Measurements from ENCODE around the gene HAND1. TPM values are rescaled to one million over a fixed set of nuclear protein-coding genes. Genes with fewer than 3 reads are reported as not detected.

HAND1 gene
- total and polyA plus RNA-seq, 4 donors: not detected

DNA sequence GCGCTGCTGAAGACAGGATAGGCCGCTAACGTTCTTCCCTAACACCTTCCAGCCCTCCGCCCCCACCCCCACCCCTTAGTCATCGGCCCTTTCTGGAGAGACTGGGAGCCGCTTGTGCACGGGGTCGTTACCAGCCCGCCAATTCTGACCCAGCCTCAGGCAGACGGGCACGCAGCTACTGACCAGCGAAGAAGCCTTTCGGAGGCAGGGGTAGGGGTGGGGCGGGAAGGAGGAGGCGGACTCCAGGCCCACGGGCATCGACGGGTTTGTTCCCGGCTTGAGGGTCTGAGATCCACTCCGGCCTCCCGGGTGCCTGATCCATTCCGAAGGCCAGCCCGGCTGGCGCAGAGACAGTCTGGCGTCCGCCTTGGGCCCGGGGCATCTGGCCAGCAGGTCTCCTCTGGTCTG is 729 bp upstream of the HAND1 start:
- H3K4me1 ChIP-seq (ENCODE audit: control insufficient read depth in 1 of 2, insufficient read depth in 2 of 2, low read length in 2 of 2): no peaks in the 10 kb centered on the region
- intact Hi-C loops (cut with DNase I): no loop called here
- no peaks in the 10 kb centered on the region for H3K36me3 ChIP-seq (ENCODE audit: control insufficient read depth in 1 of 2, insufficient read depth in 2 of 2, low read length in 1 of 2)
- no peak overlapping the region for H3K4me3 ChIP-seq (ENCODE audit: low read length in 2 of 2)
- H3K27me3 ChIP-seq (ENCODE audit: control insufficient read depth in 1 of 2, insufficient read depth in 2 of 2, low read length in 1 of 2): peaks cover 0 to 2% of the 10 kb centered on the region in 2 donors
- 4% methylated on average over 23 to 27 of the region's 27 CpGs for WGBS, 2 donors
- no peak overlapping the region for H3K27ac ChIP-seq (ENCODE audit: low read depth in 1 of 2, low read length in 2 of 2)
- DNase-seq (no peak), ATAC-seq (ENCODE audit: low FRiP score) (no peak)
- H3K9me3 ChIP-seq (ENCODE audit: control insufficient read depth, low read length): no peaks in the 10 kb centered on the region

DNA sequence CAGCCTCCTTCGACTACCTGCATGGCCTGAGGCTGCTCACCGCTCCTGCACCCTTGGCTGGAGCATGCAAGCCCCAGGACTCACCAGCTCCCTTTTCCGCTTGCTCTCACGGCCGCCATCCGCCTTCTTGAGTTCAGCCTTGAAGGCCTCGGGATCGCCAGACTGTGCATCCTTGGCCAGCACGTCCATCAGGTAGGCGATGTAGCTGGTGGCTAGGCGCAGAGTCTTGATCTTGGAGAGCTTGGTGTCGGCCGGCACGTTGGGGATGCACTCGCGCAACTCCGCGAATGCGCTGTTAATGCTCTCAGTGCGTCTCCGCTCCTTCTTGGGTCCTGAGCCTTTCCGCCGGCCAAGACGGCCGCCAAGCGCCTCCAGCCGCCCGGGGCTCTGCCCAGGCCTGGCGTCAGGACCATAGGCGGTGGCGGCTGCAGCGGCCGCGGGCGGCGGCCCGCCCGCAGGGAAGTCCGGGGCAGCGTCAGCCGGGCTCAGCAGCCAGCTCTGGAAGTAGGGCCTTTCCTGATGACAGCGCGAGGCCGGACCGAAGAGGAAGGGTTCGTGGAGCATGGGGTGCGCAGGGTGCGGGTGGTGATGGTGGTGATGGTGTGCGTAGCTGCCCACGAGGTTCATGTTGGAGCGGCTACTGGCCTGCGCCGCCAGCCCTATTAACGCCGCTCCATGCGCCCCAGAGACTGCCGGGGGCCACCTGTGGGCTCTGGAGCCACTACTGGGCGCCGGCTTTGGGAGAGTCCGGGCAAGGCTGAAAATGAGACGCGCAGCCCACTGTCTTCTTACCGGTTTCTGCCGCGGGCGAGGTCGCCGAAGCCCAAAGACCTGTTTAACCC is 424 bp downstream of the HAND1 start:
- no peaks in the 10 kb centered on the region for H3K36me3 ChIP-seq (ENCODE audit: control insufficient read depth in 1 of 2, insufficient read depth in 2 of 2, low read length in 1 of 2)
- no peaks in the 10 kb centered on the region for H3K4me1 ChIP-seq (ENCODE audit: control insufficient read depth in 1 of 2, insufficient read depth in 2 of 2, low read length in 2 of 2)
- no peaks in the 10 kb centered on the region for H3K9me3 ChIP-seq (ENCODE audit: control insufficient read depth, low read length)
- ATAC-seq (ENCODE audit: low FRiP score) (peak; percentile 63), DNase-seq (peak in 1 of 2 donors; percentile 55)
- H3K4me3 ChIP-seq (ENCODE audit: low read length in 2 of 2): peak overlapping the region in 1 of 2 donors; percentile 11
- intact Hi-C loops (cut with DNase I): no loop called here
- 1 to 2% methylated on average over 57 to 68 of the region's 68 CpGs for WGBS, 2 donors
- H3K27me3 ChIP-seq (ENCODE audit: control insufficient read depth in 1 of 2, insufficient read depth in 2 of 2, low read length in 1 of 2): peaks cover 0 to 2% of the 10 kb centered on the region in 2 donors
- H3K27ac ChIP-seq (ENCODE audit: low read depth in 1 of 2, low read length in 2 of 2): no peak overlapping the region

DNA sequence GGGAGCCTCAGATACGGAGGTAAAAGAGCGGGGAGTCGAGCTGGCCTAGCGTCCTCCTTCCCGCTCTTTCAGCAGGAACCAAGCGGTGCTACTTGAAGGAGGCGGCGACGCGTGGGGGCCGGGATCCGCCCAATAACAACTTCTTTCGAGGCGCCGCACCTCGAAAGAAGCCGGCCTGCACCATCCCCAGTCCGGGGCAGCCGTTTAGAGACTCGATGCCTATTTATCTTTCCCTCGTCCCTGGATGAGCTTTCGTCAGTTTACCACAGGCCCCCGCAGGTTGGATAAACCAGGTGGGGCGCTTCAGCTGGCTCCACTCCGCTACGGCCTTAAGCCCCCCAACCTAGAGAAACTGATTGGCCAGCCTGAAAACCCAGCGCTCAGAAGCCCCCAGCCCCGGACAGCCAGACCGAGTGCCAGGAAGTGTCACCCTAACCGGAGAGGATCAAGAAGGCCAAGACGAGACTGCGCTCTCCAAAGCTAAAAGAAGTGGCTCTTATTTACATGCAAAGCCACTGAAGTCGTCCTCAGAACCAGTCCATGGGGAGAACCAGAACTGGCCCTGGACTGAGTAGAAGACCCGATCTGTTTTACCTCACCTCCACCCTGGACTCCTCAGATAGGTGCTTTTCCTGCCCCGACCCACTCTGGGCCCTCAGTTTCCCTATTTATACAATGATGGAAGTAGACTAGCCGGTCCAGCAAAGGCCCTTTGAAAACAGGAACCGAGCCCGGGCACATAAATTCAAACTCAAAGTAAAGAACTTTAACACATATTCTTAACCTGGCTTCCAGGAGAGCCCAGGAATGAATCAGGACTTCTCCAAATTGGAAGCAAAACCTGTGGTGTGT is 1.4 kb downstream of the HAND1 start:
- H3K27ac ChIP-seq (ENCODE audit: low read depth in 1 of 2, low read length in 2 of 2): no peak overlapping the region
- ATAC-seq (ENCODE audit: low FRiP score) (no peak), DNase-seq (no peak)
- no peaks in the 10 kb centered on the region for H3K36me3 ChIP-seq (ENCODE audit: control insufficient read depth in 1 of 2, insufficient read depth in 2 of 2, low read length in 1 of 2)
- 10 to 13% methylated on average over 35 to 38 of the region's 38 CpGs for WGBS, 2 donors
- intact Hi-C loops (cut with DNase I): no loop called here
- H3K27me3 ChIP-seq (ENCODE audit: control insufficient read depth in 1 of 2, insufficient read depth in 2 of 2, low read length in 1 of 2): peaks cover 0 to 2% of the 10 kb centered on the region in 2 donors
- no peak overlapping the region for H3K4me3 ChIP-seq (ENCODE audit: low read length in 2 of 2)
- H3K4me1 ChIP-seq (ENCODE audit: control insufficient read depth in 1 of 2, insufficient read depth in 2 of 2, low read length in 2 of 2): no peaks in the 10 kb centered on the region
- no peaks in the 10 kb centered on the region for H3K9me3 ChIP-seq (ENCODE audit: control insufficient read depth, low read length)

DNA sequence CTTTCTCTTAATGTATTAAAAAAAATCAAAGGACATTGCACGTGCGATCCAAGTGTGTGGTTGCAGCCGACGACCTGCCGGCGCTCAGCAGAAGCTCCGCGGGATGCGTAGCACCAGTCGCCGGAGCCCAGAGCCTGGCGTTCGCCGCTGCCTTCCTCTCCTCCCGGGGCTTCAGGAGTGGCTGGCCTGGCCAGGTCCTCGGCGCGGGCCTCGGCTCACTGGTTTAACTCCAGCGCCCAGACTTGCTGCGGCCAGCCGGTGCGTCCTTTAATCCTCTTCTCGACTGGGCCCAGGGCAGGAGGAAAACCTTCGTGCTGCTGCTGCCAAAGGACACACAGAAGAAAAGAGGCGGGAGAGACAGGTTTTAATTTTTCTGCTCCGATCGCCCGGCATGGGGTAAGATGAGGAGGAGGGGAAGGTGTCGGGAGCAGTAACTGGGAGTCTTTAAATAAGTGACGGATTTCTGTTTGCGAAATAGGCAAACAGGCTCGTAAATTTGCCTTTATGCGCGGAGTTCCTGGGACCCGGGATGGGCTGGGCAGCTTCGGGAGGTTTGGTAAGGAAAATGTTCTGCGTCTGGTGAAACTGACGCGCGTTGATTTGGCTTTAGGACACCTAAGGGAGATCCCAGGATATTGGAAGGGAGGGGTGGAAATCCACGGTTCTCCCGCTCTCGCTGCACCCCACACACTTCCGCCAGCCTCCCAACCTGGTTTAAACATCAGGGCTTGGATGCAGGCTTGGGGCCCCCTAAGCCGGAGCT is 2.3 kb downstream of the HAND1 start:
- Histone ChIP-seq H3K9me3 (ENCODE audit: control insufficient read depth, low read length) (no peaks in the 10 kb centered on the region), H3K27ac (ENCODE audit: low read depth in 1 of 2, low read length in 2 of 2) (no peak overlapping the region), H3K27me3 (ENCODE audit: control insufficient read depth in 1 of 2, insufficient read depth in 2 of 2, low read length in 1 of 2) (peaks cover 0 to 2% of the 10 kb centered on the region in 2 donors), H3K36me3 (ENCODE audit: control insufficient read depth in 1 of 2, insufficient read depth in 2 of 2, low read length in 1 of 2) (no peaks in the 10 kb centered on the region), H3K4me1 (ENCODE audit: control insufficient read depth in 1 of 2, insufficient read depth in 2 of 2, low read length in 2 of 2) (no peaks in the 10 kb centered on the region), H3K4me3 (ENCODE audit: low read length in 2 of 2) (no peak overlapping the region)
- intact Hi-C loops (cut with DNase I): no loop called here
- ATAC-seq (ENCODE audit: low FRiP score) (no peak), DNase-seq (no peak)
- WGBS, 2 donors: 16 to 17% methylated on average over 46 of the region's 46 CpGs

DNA sequence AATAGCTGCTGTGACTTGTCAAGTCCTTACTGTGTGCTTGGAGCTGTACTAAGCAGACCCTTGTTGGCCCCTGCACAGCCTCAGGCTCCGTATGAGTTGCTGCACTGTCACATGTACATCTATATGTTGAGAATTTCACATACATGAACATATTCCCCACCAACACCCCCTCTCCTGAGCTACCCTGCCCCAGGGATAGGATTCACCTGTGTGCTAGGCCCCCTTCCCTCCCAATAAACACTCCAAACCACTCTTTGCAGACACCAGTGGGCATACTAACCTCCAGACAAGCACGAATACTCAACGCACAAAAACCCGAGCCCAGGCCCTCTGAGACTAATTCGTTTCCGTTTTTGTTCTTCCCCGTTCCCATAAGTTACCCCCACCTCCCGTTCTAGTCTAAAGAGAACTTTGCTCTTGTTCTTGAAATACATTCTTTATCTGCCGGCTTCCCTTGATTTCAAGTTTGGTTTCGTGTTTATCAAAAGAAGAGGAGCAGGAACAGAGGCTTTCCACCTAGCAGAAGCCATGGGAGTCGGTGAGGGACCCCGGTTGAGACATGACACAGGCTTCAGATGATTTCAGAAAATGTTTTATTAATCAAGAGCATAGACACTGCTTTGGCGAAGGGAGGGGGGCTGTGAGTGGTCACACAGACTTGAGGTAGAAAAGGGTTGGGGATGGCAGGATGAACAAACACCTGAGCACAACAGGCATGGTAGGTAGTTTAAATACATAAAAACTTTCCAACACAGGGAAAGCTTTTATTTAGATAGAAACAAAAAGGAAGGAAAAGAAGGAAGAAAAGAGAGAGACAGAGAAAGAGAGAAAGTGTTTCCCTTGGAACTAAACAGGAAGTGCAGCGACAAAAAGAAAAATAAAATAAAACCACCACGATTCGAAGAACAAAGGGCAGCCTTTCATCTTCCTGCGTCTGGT is 3.4 kb downstream of the HAND1 start:
- Histone ChIP-seq H3K4me1 (ENCODE audit: control insufficient read depth in 1 of 2, insufficient read depth in 2 of 2, low read length in 2 of 2) (no peaks in the 10 kb centered on the region), H3K9me3 (ENCODE audit: control insufficient read depth, low read length) (no peaks in the 10 kb centered on the region), H3K27me3 (ENCODE audit: control insufficient read depth in 1 of 2, insufficient read depth in 2 of 2, low read length in 1 of 2) (no peaks in the 10 kb centered on the region), H3K27ac (ENCODE audit: low read depth in 1 of 2, low read length in 2 of 2) (no peak overlapping the region), H3K4me3 (ENCODE audit: low read length in 2 of 2) (no peak overlapping the region), H3K36me3 (ENCODE audit: control insufficient read depth in 1 of 2, insufficient read depth in 2 of 2, low read length in 1 of 2) (no peaks in the 10 kb centered on the region)
- DNase-seq: no peak
- intact Hi-C loops (cut with DNase I): no loop called here
- 19 to 39% methylated on average over 17 of the region's 17 CpGs for WGBS, 2 donors
- ATAC-seq (ENCODE audit: low FRiP score): no peak

DNA sequence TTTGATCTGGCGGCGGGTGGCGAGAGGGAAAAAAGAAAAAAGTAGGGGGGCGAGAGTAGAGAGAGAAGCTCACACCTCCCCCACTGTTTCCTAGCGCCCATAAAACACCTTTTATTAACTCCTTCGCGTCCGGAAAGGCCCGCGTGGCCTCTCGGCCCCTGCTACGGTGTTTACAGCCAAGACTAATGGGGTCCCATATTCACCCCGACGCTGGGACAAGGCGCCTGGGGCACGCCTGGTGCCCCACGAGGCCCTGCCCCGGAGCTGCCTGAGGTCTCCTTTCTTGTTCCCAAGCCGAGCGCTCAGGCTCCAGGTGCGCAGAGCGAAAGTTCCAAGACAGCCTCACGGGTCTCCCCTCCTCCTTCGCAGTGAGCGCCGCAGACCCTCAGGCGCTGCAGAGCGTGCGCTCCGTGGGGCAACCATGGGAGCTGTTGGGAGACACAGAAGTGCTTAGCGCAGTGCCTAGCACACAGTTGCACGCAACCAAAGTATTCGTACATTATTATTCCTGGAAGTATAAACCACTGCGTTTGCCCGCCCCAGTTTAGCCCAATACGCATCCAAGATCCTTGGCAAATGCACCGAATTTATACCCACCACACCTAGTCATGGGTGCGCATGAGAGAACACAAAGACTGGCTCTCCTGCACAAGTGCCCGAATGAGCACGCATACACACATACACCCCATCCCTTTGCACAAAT is 4.3 kb downstream of the HAND1 start:
- Histone ChIP-seq H3K9me3 (ENCODE audit: control insufficient read depth, low read length) (no peaks in the 10 kb centered on the region), H3K27me3 (ENCODE audit: control insufficient read depth in 1 of 2, insufficient read depth in 2 of 2, low read length in 1 of 2) (no peaks in the 10 kb centered on the region), H3K27ac (ENCODE audit: low read depth in 1 of 2, low read length in 2 of 2) (no peak overlapping the region), H3K36me3 (ENCODE audit: control insufficient read depth in 1 of 2, insufficient read depth in 2 of 2, low read length in 1 of 2) (no peaks in the 10 kb centered on the region), H3K4me3 (ENCODE audit: low read length in 2 of 2) (no peak overlapping the region), H3K4me1 (ENCODE audit: control insufficient read depth in 1 of 2, insufficient read depth in 2 of 2, low read length in 2 of 2) (no peaks in the 10 kb centered on the region)
- 13 to 21% methylated on average over 38 to 40 of the region's 40 CpGs for WGBS, 2 donors
- no peak for DNase-seq
- intact Hi-C loops (cut with DNase I): no loop called here
- no peak for ATAC-seq (ENCODE audit: low FRiP score)

DNA sequence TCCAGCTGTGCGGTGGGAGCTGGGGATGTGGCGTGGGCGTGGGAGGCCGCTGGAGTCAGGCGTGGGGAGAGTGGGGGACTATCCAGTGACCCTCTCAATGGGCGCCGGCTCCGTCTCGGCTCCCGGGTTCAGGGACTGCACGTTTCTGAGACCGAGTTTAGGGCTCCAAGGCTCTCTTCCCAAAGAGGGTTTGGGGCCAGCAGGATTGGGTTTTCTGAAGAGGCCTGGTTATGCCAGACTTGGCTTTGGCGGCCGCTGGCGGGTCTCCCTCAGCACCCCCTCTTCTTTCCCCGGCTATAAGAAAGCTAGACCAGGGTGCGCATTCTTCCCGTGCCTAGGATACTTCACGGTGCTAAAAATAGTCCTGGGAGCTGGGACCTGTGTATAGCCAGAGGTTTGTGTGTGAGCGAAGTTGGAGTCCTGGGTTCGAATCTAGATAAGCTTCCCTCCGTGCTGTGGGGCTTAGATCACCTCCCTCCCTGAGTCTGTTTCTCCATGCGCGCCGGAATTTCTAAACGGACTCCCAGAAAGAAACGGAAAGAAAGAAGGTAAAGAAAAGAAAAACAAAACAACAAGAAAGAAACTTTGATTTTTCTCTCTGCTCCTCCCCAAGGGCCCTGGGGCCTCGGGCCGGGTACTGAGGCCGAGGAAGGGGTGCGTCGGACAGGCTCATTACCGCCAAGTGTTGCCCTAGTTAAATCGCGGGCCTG is 5.0 kb downstream of the HAND1 start:
- intact Hi-C loops (cut with DNase I): no loop called here
- H3K27me3 ChIP-seq (ENCODE audit: control insufficient read depth in 1 of 2, insufficient read depth in 2 of 2, low read length in 1 of 2): no peaks in the 10 kb centered on the region
- H3K4me1 ChIP-seq (ENCODE audit: control insufficient read depth in 1 of 2, insufficient read depth in 2 of 2, low read length in 2 of 2): no peaks in the 10 kb centered on the region
- H3K36me3 ChIP-seq (ENCODE audit: control insufficient read depth in 1 of 2, insufficient read depth in 2 of 2, low read length in 1 of 2): no peaks in the 10 kb centered on the region
- WGBS, 2 donors: 9 to 12% methylated on average over 35 of the region's 35 CpGs
- DNase-seq (no peak), ATAC-seq (ENCODE audit: low FRiP score) (no peak)
- H3K4me3 ChIP-seq (ENCODE audit: low read length in 2 of 2): no peak overlapping the region
- H3K27ac ChIP-seq (ENCODE audit: low read depth in 1 of 2, low read length in 2 of 2): no peak overlapping the region
- H3K9me3 ChIP-seq (ENCODE audit: control insufficient read depth, low read length): no peaks in the 10 kb centered on the region
